Gastrocnemius medialis (tissue), 4 donors: Measurements from ENCODE around the gene CGRRF1. TPM values are rescaled to one million over a fixed set of nuclear protein-coding genes. Genes with fewer than 3 reads are reported as not detected.

ENCODE experiments used
- ATAC-seq, 2 donors: fragments of 150-250 bp; one replicate each; pipeline ENCODE4 v1.9.1; 2016
- DNase-seq, 2 donors: peaks; one replicate each; pipeline ENCODE4 v3.0.0-alpha.2; 2019
- H3K27ac ChIP-seq, 4 donors: fragments of 200-600 bp; sonication (generic); 1 replicate in 1 of 4; 2 replicates in 3 of 4; pipeline ENCODE4 v1.5.1; 2016 to 2018; ENCODE audit warnings: mild to moderate bottlenecking in 2 of 4, moderate library complexity in 1 of 4
- H3K27me3 ChIP-seq, 3 donors: fragments of 200-600 bp; sonication (generic) in 2 of 3; 1 replicate in 1 of 3; 2 replicates in 2 of 3; pipeline versions ENCODE4 v1.5.1 to v1.6.0; 2016 to 2019; ENCODE audit warnings: mild to moderate bottlenecking in 1 of 3, moderate library complexity in 1 of 3
- H3K36me3 ChIP-seq, 2 donors: fragments of 200-600 bp; sonication (generic) in 1 of 2; one replicate each; pipeline ENCODE4 v1.5.1; 2017 to 2018
- H3K4me1 ChIP-seq, 2 donors: fragments of 200-600 bp; sonication (generic) in 1 of 2; one replicate each; pipeline ENCODE4 v1.5.1; 2016 to 2017; ENCODE audit warnings: mild to moderate bottlenecking in 2 of 2
- H3K4me3 ChIP-seq, 4 donors: fragments of 200-600 bp; sonication (generic) in 3 of 4; 1 replicate in 1 of 4; 2 replicates in 3 of 4; pipeline ENCODE4 v1.5.1; 2016 to 2019; ENCODE audit warnings: mild to moderate bottlenecking in 2 of 4
- H3K9me3 ChIP-seq, 3 donors: fragments of 200-600 bp; sonication (generic) in 2 of 3; 1 replicate in 1 of 3; 2 replicates in 2 of 3; pipeline ENCODE4 v1.5.1; 2016 to 2019
- POLR2A ChIP-seq, 2 donors: fragments of 450-650 bp; IDR thresholded peaks; one replicate each; pipeline ENCODE4 v1.6.1; 2017; ENCODE audit warnings: antibody characterized with exemption in 2 of 2, mild to moderate bottlenecking in 2 of 2, moderate library complexity in 2 of 2
- in situ Hi-C, 4 donors: fragments of 200-750 bp; cut with MboI; loops; one replicate each; pipeline versions ENCODE4 v1.15.0 to v1.8.0; 2017; ENCODE audit warnings: low sequenced_read_pairs in 4 of 4
- intact Hi-C: fragments of 100-400 bp; cut with DNase I; formaldehyde crosslinking; loops from one replicate; pipeline ENCODE4 v1.15.1; 2023; ENCODE audit warnings: low total_unique reads
- total RNA-seq, 4 donors: library from RNA; depleted of rRNA; stranded (reverse); fragments of >200 nt; gene quantifications; one replicate each; pipeline versions ENCODE4 v1.1.0 to v1.2.3, GENCODE V29; 2016
- TF ChIP-seq, protein P1 (sequence below), 5 experiments: fragments of 450-650 bp in 3 of 5; fragments of 200-600 bp in 2 of 5; sonication (generic) in 2 of 5; IDR thresholded peaks in 4 of 5; conservative IDR thresholded peaks in 1 of 5; 1 replicate in 4 of 5; 2 replicates in 1 of 5; pipeline ENCODE4 v1.5.1; 2016 to 2019; ENCODE audit warnings: antibody characterized with exemption in 5 of 5, mild to moderate bottlenecking in 3 of 5, moderate library complexity in 3 of 5

The CGRRF1 gene
- total RNA-seq, 4 donors from 2014 or later: 13.7 to 27.0 (median 20.7) TPM

DNA sequence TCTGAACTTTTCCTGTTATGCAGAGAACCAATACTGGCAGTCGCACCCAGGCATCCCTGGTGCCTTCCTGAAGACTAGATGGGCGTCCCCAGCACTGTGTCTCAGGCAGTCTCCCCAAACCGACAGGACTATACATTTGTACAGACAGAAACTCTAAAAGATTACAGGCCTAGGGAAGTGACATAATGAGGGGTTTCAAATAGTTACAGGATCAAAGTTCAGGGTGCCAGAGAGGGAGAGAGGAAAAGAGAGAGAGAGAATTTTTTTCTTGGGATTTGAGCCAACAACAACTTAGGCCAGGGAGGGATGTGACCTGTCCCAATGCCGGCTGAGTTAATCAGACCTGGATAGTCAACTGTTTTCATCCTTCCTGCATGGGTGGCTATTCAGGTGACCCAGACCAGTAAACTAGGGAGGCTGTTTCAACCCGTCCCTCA, 11.6 kb upstream of the CGRRF1 start:
- intact Hi-C loops: no loop called here

GRCh38 chr14:54498579-54498978, 11.1 kb upstream of the CGRRF1 start:
- DNase-seq (no peak), ATAC-seq (no peak)
- Histone ChIP-seq H3K27ac (no peak overlapping the region), H3K4me3 (no peak overlapping the region), H3K9me3 (no peaks in the 10 kb centered on the region), H3K36me3 (no peaks in the 10 kb centered on the region), H3K4me1 (no peaks in the 10 kb centered on the region), H3K27me3 (no peaks in the 10 kb centered on the region)
- TF ChIP-seq, protein P1, sequence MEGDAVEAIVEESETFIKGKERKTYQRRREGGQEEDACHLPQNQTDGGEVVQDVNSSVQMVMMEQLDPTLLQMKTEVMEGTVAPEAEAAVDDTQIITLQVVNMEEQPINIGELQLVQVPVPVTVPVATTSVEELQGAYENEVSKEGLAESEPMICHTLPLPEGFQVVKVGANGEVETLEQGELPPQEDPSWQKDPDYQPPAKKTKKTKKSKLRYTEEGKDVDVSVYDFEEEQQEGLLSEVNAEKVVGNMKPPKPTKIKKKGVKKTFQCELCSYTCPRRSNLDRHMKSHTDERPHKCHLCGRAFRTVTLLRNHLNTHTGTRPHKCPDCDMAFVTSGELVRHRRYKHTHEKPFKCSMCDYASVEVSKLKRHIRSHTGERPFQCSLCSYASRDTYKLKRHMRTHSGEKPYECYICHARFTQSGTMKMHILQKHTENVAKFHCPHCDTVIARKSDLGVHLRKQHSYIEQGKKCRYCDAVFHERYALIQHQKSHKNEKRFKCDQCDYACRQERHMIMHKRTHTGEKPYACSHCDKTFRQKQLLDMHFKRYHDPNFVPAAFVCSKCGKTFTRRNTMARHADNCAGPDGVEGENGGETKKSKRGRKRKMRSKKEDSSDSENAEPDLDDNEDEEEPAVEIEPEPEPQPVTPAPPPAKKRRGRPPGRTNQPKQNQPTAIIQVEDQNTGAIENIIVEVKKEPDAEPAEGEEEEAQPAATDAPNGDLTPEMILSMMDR (IDR thresholded peaks at IDR 0.05 in 4 of 5, conservative IDR thresholded peaks at IDR 0.05 in 1 of 5): no peak
- no peak for TF ChIP-seq POLR2A (IDR thresholded peaks at IDR 0.05)
- intact Hi-C loops: no loop called here
- in situ Hi-C loops: no loop called here

More for the DNA sequence above, 11.6 kb upstream of the CGRRF1 start:
- ATAC-seq: no peak
- TF ChIP-seq POLR2A (IDR thresholded peaks at IDR 0.05): no peak
- TF ChIP-seq, protein P1 (IDR thresholded peaks at IDR 0.05 in 4 of 5, conservative IDR thresholded peaks at IDR 0.05 in 1 of 5): no peak
- no peak for DNase-seq
- Histone ChIP-seq H3K4me1 (no peaks in the 10 kb centered on the region), H3K36me3 (no peaks in the 10 kb centered on the region), H3K27me3 (no peaks in the 10 kb centered on the region), H3K4me3 (no peak overlapping the region), H3K9me3 (no peaks in the 10 kb centered on the region), H3K27ac (no peak overlapping the region)
- in situ Hi-C loops: no loop called here

DNA sequence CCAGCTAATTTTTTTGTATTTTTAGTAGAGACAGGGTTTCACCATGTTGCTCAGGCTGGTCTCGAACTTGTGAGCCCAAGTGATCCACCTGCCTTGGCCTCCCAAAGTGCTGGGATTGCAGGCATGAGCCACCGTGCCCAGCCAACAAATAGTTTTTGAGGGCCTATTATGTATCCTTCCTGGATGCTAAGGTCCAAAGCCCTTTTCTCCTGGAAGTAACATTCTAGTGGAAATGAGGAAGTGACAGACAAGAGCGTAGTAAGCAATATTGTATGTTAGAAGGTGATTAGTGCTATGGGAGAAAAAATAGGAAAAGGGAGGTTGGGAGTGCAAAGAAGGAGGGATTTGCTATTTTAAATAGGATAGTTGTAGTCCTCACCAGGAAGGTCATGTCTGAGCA, 9.0 kb upstream of the CGRRF1 start:
- H3K4me1 ChIP-seq: no peaks in the 10 kb centered on the region
- H3K4me3 ChIP-seq: no peak overlapping the region
- intact Hi-C loops (no loop called here), in situ Hi-C loops (no loop called here)
- H3K9me3 ChIP-seq: no peaks in the 10 kb centered on the region
- DNase-seq: no peak
- TF ChIP-seq POLR2A (IDR thresholded peaks at IDR 0.05): no peak
- TF ChIP-seq, protein P1 (IDR thresholded peaks at IDR 0.05 in 4 of 5, conservative IDR thresholded peaks at IDR 0.05 in 1 of 5): no peak
- ATAC-seq: no peak
- H3K27ac ChIP-seq: no peak overlapping the region
- no peaks in the 10 kb centered on the region for H3K36me3 ChIP-seq
- no peaks in the 10 kb centered on the region for H3K27me3 ChIP-seq

DNA sequence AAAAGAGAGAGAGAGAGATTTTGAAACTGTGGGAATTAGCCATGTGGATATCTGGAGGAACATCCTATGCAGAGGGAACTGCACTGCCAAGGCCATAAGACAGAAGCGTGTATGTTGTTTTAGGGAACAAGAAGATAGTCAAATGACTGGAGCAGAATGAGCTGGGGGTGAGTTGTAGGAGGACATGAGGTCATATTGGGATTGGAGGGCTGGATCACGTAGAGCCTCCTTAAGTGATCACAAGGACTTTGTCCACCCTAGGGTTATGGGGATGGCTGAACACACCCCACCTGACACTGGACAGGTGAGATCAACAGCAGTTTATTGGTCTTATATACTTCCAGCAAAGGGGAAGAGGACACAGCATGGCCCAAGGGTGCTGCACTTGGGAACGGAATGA, 8.2 kb upstream of the CGRRF1 start:
- DNase-seq: no peak
- Histone ChIP-seq H3K27me3 (no peaks in the 10 kb centered on the region), H3K9me3 (no peaks in the 10 kb centered on the region), H3K36me3 (no peaks in the 10 kb centered on the region), H3K4me1 (no peaks in the 10 kb centered on the region), H3K27ac (no peak overlapping the region), H3K4me3 (no peak overlapping the region)
- ATAC-seq: no peak
- intact Hi-C loops: no loop called here
- in situ Hi-C loops: no loop called here
- no peak for TF ChIP-seq POLR2A (IDR thresholded peaks at IDR 0.05)
- TF ChIP-seq, protein P1 (IDR thresholded peaks at IDR 0.05 in 4 of 5, conservative IDR thresholded peaks at IDR 0.05 in 1 of 5): no peak

GRCh38 chr14:54502602-54503001, 7.1 kb upstream of the CGRRF1 start:
- Histone ChIP-seq H3K4me1 (no peaks in the 10 kb centered on the region), H3K4me3 (no peak overlapping the region), H3K27ac (no peak overlapping the region), H3K27me3 (no peaks in the 10 kb centered on the region), H3K9me3 (no peaks in the 10 kb centered on the region), H3K36me3 (no peaks in the 10 kb centered on the region)
- no peak for DNase-seq
- intact Hi-C loops: no loop called here
- ATAC-seq: no peak
- TF ChIP-seq, protein P1 (IDR thresholded peaks at IDR 0.05 in 4 of 5, conservative IDR thresholded peaks at IDR 0.05 in 1 of 5): no peak
- TF ChIP-seq POLR2A (IDR thresholded peaks at IDR 0.05): no peak
- in situ Hi-C loops: no loop called here
